Parathyroid adenoma (tissue), 2 donors: ENCODE results near the gene PROB1.

Source experiments
- H2AFZ ChIP-seq: fragments of 300-600 bp; sonication (generic); one replicate; pipeline ENCODE4 v1.7.0; 2017; ENCODE audit warnings: antibody characterized with exemption, mild to moderate bottlenecking
- H3K27ac ChIP-seq: fragments of 300-600 bp; sonication (generic); one replicate; pipeline ENCODE4 v1.7.0; 2017
- H3K27me3 ChIP-seq: fragments of 300-600 bp; sonication (generic); one replicate; pipeline ENCODE4 v1.7.0; 2017; ENCODE audit warnings: low read length; ENCODE audit not compliant: control insufficient read depth, insufficient read depth
- H3K36me3 ChIP-seq: fragments of 300-600 bp; sonication (generic); one replicate; pipeline ENCODE4 v1.7.0; 2017; ENCODE audit warnings: low read length; ENCODE audit not compliant: control insufficient read depth, insufficient read depth
- H3K4me1 ChIP-seq: fragments of 300-600 bp; sonication (generic); one replicate; pipeline ENCODE4 v1.7.0; 2017; ENCODE audit warnings: control low read depth
- H3K4me2 ChIP-seq: fragments of 300-600 bp; sonication (generic); one replicate; pipeline ENCODE4 v1.7.0; 2017; ENCODE audit warnings: low read length
- H3K4me3 ChIP-seq: fragments of 300-600 bp; sonication (generic); one replicate; pipeline ENCODE4 v1.7.0; 2017; ENCODE audit warnings: low read depth, low read length
- H3K79me2 ChIP-seq: fragments of 300-600 bp; sonication (generic); one replicate; pipeline ENCODE4 v1.7.0; 2017; ENCODE audit warnings: control low read depth
- H3K9ac ChIP-seq: fragments of 300-600 bp; sonication (generic); one replicate; pipeline ENCODE4 v1.7.0; 2017; ENCODE audit warnings: mild to moderate bottlenecking
- H3K9me3 ChIP-seq: fragments of 300-600 bp; sonication (generic); one replicate; pipeline ENCODE4 v1.7.0; 2017; ENCODE audit warnings: low read length; ENCODE audit not compliant: control insufficient read depth
- CTCF ChIP-seq: fragments of 300-600 bp; sonication (generic); IDR thresholded peaks from one replicate; pipeline ENCODE4 v1.7.0; 2017; ENCODE audit warnings: antibody characterized with exemption, mild to moderate bottlenecking
- donor health status: primary hyperparathyroidism.

Gene PROB1

GRCh38 chr5:139369181-139369580 is 25.7 kb downstream of the PROB1 start:
- H3K27me3 ChIP-seq, result no peaks in the 10 kb centered on the region
- no peak overlapping the region for H3K27ac ChIP-seq
- no peaks in the 10 kb centered on the region for H3K36me3 ChIP-seq

GRCh38 chr5:139368613-139369012 is 26.3 kb downstream of the PROB1 start:
- peaks cover 3% of the 10 kb centered on the region for H3K4me1 ChIP-seq
- H3K36me3 ChIP-seq, result no peaks in the 10 kb centered on the region
- H3K4me3 ChIP-seq, result no peak overlapping the region
- peaks cover 2% of the 10 kb centered on the region for H3K79me2 ChIP-seq
- no peaks in the 10 kb centered on the region for H3K27me3 ChIP-seq
- no peak overlapping the region for H3K4me2 ChIP-seq
- no peak overlapping the region for H3K27ac ChIP-seq
- H3K9me3 ChIP-seq, result no peaks in the 10 kb centered on the region
- no peak for TF ChIP-seq CTCF
- H2AFZ ChIP-seq, result no peak overlapping the region
- no peak overlapping the region for H3K9ac ChIP-seq

More at GRCh38 chr5:139369181-139369580, 25.7 kb downstream of the PROB1 start:
- Histone ChIP-seq H3K4me1 (peaks cover 8% of the 10 kb centered on the region), H3K9me3 (no peaks in the 10 kb centered on the region), H3K4me3 (no peak overlapping the region), H3K79me2 (peaks cover 2% of the 10 kb centered on the region), H3K9ac (no peak overlapping the region), H3K4me2 (no peak overlapping the region), H2AFZ (no peak overlapping the region)
- TF ChIP-seq CTCF, result no peak

- H3K9ac ChIP-seq, result no peak overlapping the region
- no peaks in the 10 kb centered on the region for H3K36me3 ChIP-seq
- H3K27me3 ChIP-seq, result no peaks in the 10 kb centered on the region
- H2AFZ ChIP-seq, result no peak overlapping the region
- H3K4me3 ChIP-seq, result no peak overlapping the region
- H3K4me1 ChIP-seq, result no peaks in the 10 kb centered on the region
- no peak overlapping the region for H3K4me2 ChIP-seq
- no peak for TF ChIP-seq CTCF
- no peak overlapping the region for H3K27ac ChIP-seq
- no peaks in the 10 kb centered on the region for H3K9me3 ChIP-seq
- H3K79me2 ChIP-seq, result peaks cover 16% of the 10 kb centered on the region
Measured at GRCh38 chr5:139364466-139364865, 30.4 kb downstream of the PROB1 start.

- Histone ChIP-seq H2AFZ (no peak overlapping the region), H3K79me2 (peaks cover 21% of the 10 kb centered on the region), H3K9ac (no peak overlapping the region), H3K27me3 (no peaks in the 10 kb centered on the region), H3K9me3 (no peaks in the 10 kb centered on the region), H3K4me3 (no peak overlapping the region), H3K4me1 (no peaks in the 10 kb centered on the region), H3K4me2 (no peak overlapping the region), H3K27ac (no peak overlapping the region), H3K36me3 (no peaks in the 10 kb centered on the region)
- TF ChIP-seq CTCF, result no peak
Measured at GRCh38 chr5:139363937-139364336, 31.0 kb downstream of the PROB1 start.

- no peak overlapping the region for H2AFZ ChIP-seq
Measured at GRCh38 chr5:139361835-139362429, 33.0 kb downstream of the PROB1 start.

More at GRCh38 chr5:139361835-139362429, 33.0 kb downstream of the PROB1 start:
- Histone ChIP-seq H3K4me2 (no peak overlapping the region), H3K27me3 (no peaks in the 10 kb centered on the region), H3K9me3 (no peaks in the 10 kb centered on the region), H3K4me3 (no peak overlapping the region), H3K4me1 (no peaks in the 10 kb centered on the region), H3K27ac (no peak overlapping the region), H3K79me2 (peaks cover 41% of the 10 kb centered on the region), H3K9ac (no peak overlapping the region), H3K36me3 (no peaks in the 10 kb centered on the region)
- TF ChIP-seq CTCF, result no peak
